Amniotic epithelial cell (primary cell): ENCODE results near the gene CYP2F1.
A peak's percentile ranks its signal among the peaks of the same experiment; 100 is the strongest.

Experiments used
- DNase-seq: peaks from one replicate; pipeline ENCODE4 v3.0.0-alpha.2; 2010; ENCODE audit warnings: low read depth

The CYP2F1 gene

GRCh38 chr19:41175801-41176777, 61.9 kb downstream of the CYP2F1 start:
- peak; percentile 92 for DNase-seq
